Calu3 (cell line): Measurements from ENCODE around the gene SORCS3. TPM values are rescaled to one million over a fixed set of nuclear protein-coding genes. Genes with fewer than 3 reads are reported as not detected.

Experiments
- BruUV-seq: library from RNA; stranded (reverse); fragments of 400-500 nt; replicated peaks from 2 replicates; lab custom pipeline; 2021; lab: Mats Ljungman, UMichigan
- CTCF ChIA-PET: fragments of 300-600 bp; sonication (Branson Sonifier 250); formaldehyde crosslinking; loops from one replicate; lab custom pipeline; 2022; ENCODE audit warnings: antibody characterized with exemption; lab: Charles Lee
- DNase-seq: peaks from one replicate; pipeline ENCODE4 v3.0.0; 2022
- H3K27ac Mint-ChIP-seq: one replicate; pipeline ENCODE4 v1.8.0; 2022; ENCODE audit warnings: mixed read lengths; ENCODE audit not compliant: unreplicated experiment
- H3K27me3 Mint-ChIP-seq: one replicate; pipeline ENCODE4 v1.8.0; 2022; ENCODE audit warnings: mixed read lengths; ENCODE audit not compliant: unreplicated experiment
- H3K36me3 Mint-ChIP-seq: one replicate; pipeline ENCODE4 v1.8.0; 2022; ENCODE audit warnings: mild to moderate bottlenecking, moderate library complexity, mixed read lengths; ENCODE audit not compliant: insufficient read depth, unreplicated experiment
- H3K4me1 Mint-ChIP-seq: one replicate; pipeline ENCODE4 v1.8.0; 2022; ENCODE audit warnings: mild to moderate bottlenecking, low read depth, mixed read lengths; ENCODE audit not compliant: unreplicated experiment
- H3K4me3 Mint-ChIP-seq: one replicate; pipeline ENCODE4 v1.8.0; 2022; ENCODE audit warnings: mild to moderate bottlenecking, low read depth, moderate library complexity, mixed read lengths; ENCODE audit not compliant: unreplicated experiment
- H3K9me3 Mint-ChIP-seq: one replicate; pipeline ENCODE4 v1.8.0; 2022; ENCODE audit warnings: low read depth, mixed read lengths; ENCODE audit not compliant: unreplicated experiment
- intact Hi-C: fragments of 100-400 bp; cut with micrococcal nuclease; formaldehyde crosslinking; loops from one replicate; pipeline ENCODE4 v1.10.0; 2022; ENCODE audit not compliant: unreplicated experiment
- total RNA-seq: library from RNA; stranded (reverse); gene quantifications from 2 replicates; pipeline ENCODE4 v1.2.3, GENCODE V29; 2022
- TF ChIP-seq, protein P1 (sequence below): fragments of 200-600 bp; IDR thresholded peaks from one replicate; pipeline ENCODE4 v1.8.0; 2022; ENCODE audit warnings: antibody characterized with exemption; ENCODE audit not compliant: unreplicated experiment

The SORCS3 gene
- total RNA-seq, 1 experiment from 2014 or later = not detected

DNA sequence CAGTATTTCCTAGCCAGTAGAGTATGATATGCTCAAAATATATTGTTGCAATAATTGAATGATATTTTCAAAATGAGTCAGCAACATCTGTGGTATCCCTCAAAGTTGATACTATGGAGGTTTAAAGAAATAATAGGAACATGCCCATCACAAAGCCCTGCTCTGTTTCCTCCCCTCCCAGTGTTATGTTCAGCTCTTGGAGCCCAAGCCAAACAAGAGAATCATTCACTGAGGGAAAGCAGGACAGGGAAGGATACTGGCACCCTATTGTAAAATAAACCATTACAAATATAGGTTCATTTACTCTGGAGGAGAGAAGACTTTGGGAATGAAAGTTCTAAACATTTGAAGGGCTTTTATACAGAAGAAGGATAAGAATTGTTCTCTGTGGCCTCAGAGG lies 37.6 kb downstream of the SORCS3 start:
- Mint-ChIP-seq H3K27me3 (peaks cover 27% of the 10 kb centered on the region), H3K27ac (no peak overlapping the region), H3K4me3 (no peak overlapping the region), H3K9me3 (no peaks in the 10 kb centered on the region), H3K36me3 (no peaks in the 10 kb centered on the region), H3K4me1 (no peaks in the 10 kb centered on the region)
- intact Hi-C loops = no loop called here
- TF ChIP-seq, protein P1, sequence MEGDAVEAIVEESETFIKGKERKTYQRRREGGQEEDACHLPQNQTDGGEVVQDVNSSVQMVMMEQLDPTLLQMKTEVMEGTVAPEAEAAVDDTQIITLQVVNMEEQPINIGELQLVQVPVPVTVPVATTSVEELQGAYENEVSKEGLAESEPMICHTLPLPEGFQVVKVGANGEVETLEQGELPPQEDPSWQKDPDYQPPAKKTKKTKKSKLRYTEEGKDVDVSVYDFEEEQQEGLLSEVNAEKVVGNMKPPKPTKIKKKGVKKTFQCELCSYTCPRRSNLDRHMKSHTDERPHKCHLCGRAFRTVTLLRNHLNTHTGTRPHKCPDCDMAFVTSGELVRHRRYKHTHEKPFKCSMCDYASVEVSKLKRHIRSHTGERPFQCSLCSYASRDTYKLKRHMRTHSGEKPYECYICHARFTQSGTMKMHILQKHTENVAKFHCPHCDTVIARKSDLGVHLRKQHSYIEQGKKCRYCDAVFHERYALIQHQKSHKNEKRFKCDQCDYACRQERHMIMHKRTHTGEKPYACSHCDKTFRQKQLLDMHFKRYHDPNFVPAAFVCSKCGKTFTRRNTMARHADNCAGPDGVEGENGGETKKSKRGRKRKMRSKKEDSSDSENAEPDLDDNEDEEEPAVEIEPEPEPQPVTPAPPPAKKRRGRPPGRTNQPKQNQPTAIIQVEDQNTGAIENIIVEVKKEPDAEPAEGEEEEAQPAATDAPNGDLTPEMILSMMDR = no peak
- CTCF ChIA-PET = no interaction called here
- DNase-seq = no peak
- no TSS peak for BruUV-seq

DNA sequence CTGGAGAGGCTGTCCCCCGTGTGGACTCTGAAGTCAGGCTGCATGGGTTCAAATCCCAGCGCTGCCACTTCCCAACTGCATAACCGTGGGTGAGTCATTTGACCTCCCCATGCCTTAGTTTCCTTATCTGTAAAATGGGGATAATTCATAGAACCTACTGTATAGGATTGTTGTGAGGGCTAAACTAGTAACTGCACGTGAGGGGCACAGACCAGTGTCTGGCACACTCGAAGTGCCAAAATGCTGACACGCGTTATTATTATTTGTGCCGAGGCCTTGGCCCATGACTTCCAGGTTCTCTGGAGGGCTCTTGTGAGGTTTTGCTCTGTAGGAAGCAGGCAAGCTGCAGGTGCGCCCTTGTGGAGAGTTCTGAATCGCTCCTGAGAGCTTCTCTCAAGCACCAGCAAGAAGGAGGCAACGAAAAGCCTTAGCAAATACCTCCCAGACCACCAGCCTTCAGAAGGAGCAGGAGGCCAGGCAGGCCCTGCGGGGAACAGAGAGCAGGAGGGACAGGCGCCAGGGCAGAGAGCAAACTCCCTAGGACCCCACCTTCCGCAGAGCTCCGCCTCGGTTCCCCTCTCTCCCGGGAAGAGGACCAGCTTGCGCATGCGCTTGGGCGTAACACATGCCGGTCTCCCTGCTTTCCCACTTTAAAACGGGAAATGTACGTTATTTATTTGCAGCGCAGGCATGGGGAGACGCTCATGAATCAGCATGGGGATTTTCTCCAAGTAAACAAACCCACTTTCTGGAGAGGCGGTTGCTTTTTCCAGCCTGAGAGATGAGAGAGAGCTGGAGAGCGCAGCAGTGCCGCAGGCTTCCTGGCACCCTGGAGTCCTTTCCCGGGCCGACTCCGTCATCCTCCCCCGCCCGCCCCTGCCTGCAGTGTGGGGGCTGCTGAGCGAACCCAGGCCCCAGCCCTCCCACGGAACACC lies 39.6 kb downstream of the SORCS3 start:
- intact Hi-C loops = no loop called here
- Mint-ChIP-seq H3K36me3 (no peaks in the 10 kb centered on the region), H3K9me3 (no peaks in the 10 kb centered on the region), H3K27me3 (peaks cover 29% of the 10 kb centered on the region), H3K27ac (no peak overlapping the region), H3K4me3 (no peak overlapping the region), H3K4me1 (no peaks in the 10 kb centered on the region)
- TF ChIP-seq, protein P1 = no peak
- no peak for DNase-seq
- no TSS peak for BruUV-seq
- CTCF ChIA-PET = no interaction called here

DNA sequence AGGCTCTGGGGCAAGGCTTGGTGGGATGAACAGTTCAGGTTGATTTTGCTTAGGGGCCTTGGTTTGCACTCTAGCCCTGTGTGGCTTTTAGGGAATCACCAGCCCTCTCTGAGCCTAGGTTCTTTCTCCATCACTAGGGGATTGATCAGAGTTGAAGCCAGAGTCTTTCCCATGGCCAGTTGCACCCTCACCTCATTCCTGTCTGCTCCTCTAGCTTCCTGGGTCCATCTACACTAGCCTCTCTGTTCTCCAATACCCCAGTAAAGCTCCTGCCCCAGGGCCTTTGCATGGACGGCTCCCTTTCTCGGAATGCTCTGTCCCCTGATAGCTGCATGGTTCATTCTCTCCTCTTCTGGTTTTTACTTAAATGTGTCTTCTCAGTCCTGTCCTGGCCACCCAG lies 40.4 kb downstream of the SORCS3 start:
- Mint-ChIP-seq H3K4me1 (no peaks in the 10 kb centered on the region), H3K27me3 (peaks cover 29% of the 10 kb centered on the region), H3K9me3 (no peaks in the 10 kb centered on the region), H3K36me3 (no peaks in the 10 kb centered on the region), H3K4me3 (no peak overlapping the region), H3K27ac (no peak overlapping the region)
- no TSS peak for BruUV-seq
- intact Hi-C loops = no loop called here
- CTCF ChIA-PET = no interaction called here
- TF ChIP-seq, protein P1 = no peak
- DNase-seq = no peak

DNA sequence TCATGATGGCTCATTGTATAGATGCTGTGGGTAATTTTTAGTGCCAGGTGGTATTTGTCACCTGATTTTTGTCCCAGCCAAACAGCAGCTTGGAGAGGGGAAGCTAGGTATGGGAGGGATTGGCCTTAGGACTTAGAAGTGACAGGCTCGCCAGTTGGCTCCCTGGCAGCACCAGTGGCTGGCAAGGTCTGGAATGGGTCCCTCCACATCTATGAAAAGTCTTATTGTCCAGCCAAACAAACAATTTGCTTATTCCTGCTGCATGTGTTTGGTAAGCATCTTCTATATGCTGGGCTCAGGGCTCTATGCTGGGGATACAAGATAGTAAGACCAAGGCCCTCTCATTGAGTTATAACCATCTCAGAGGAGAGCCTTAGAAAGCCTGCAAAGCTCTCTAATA lies 42.5 kb downstream of the SORCS3 start:
- CTCF ChIA-PET = no interaction called here
- Mint-ChIP-seq H3K9me3 (no peaks in the 10 kb centered on the region), H3K27ac (no peak overlapping the region), H3K36me3 (no peaks in the 10 kb centered on the region), H3K4me3 (no peak overlapping the region), H3K27me3 (peaks cover 45% of the 10 kb centered on the region), H3K4me1 (no peaks in the 10 kb centered on the region)
- DNase-seq = no peak
- BruUV-seq = no TSS peak
- intact Hi-C loops = no loop called here
- TF ChIP-seq, protein P1 = no peak
